ENCODE results near the gene GUK1. TPM values are rescaled to one million over a fixed set of nuclear protein-coding genes. Genes with fewer than 3 reads are reported as not detected.

The GUK1 gene, protein sequence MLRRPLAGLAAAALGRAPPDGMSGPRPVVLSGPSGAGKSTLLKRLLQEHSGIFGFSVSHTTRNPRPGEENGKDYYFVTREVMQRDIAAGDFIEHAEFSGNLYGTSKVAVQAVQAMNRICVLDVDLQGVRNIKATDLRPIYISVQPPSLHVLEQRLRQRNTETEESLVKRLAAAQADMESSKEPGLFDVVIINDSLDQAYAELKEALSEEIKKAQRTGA
- 100 to 1,000 TPM; 130 to 148 TPM for total RNA-seq

DNA sequence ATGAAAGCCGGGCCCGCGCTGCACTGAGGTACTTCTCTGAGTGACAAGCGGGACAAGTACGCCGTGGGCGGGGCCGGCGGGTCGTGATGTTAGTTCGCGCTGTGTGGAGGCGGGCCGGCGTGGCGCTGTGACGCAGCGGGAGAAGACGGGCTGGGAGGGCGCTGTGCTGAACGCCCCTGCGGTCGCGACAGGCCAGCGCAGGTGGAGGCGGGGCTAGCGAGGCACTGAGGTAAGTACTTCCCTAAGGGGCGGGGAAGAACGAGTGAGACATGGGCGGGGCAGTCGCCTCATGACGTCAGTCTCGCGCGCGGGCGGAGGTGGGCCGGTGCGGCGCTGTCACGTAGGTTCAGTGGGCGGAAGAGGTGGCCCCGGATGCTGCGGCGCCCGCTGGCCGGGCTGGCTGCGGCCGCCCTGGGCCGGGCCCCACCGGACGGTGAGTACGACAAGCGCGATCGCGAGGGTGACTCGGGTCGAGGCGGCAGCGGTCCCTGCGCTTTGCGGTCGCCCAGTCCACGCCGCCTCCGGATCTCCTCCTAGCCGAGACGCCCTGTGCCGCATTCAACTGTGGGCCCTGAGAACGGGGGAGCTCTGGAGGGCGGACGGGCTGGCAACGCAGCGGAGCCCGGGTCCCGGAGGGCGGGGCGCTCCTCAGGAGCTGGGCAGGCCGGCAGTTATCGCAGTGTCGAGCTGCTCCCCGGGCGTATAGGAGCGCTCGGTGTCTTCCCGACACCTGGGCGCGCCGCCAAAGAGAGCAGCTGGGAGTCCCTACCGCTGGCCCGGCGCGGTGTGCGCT is at the start of gene GUK1:
Gene GUK1, plus strand, starts transcription at position 349 of the 793 bp plus-strand sequence. Its CDS starts 24 bp downstream, at position 373.
- DNase-seq = peak; percentile 100
- H3K9me3 Mint-ChIP-seq = no peaks in the 10 kb centered on the region
- H3K4me1 Mint-ChIP-seq (ENCODE audit: low read depth) = peaks cover 35% of the 10 kb centered on the region
- ATAC-seq (replicated peaks in 1 of 2) = peak; percentile 91 to 92
- peak within 1 kb of the TSS; percentile 98 to 100 for H3K4me3 Mint-ChIP-seq
- peak within 1 kb of the TSS; percentile 97 for H3K27ac Mint-ChIP-seq
- H3K27me3 Mint-ChIP-seq (ENCODE audit: low read depth) = peaks cover 18% of the 10 kb centered on the region
- H3K36me3 Mint-ChIP-seq (ENCODE audit: insufficient read depth in 2 of 2) = peaks cover 3% of the 10 kb centered on the region in 2 donors

DNA sequence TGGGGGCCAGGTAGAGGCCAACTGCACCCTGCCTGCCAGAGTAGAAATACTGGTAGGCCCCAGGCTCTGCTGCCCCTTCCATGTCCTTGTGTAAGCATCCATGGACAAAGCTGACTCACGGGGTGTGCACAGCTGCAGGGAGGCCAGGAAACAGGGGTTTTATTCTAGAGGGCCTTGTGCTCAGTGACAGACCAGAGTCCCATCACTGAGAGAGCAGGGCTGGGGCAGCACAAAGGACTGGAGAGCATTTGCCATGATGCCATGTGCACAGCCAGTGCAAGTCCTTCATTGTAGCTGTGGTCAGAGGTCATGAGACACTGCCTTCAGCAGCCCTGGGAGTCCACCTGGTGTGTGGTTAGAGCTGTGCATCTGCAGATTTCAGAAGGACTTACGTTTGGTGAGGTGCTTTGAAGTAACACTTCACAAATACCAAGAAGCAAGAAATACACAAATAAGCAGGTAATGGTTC is 49.4 kb upstream of the GUK1 start:
- Mint-ChIP-seq H3K9me3 (peaks cover 0 to 7% of the 10 kb centered on the region in 2 donors), H3K36me3 (ENCODE audit: insufficient read depth in 2 of 2) (peaks cover 25 to 42% of the 10 kb centered on the region in 2 donors), H3K4me3 (peak overlapping the region; percentile 32 to 42), H3K27ac (peak overlapping the region; percentile 71), H3K4me1 (ENCODE audit: low read depth) (peaks cover 69% of the 10 kb centered on the region), H3K27me3 (ENCODE audit: low read depth) (no peaks in the 10 kb centered on the region)
- no peak for ATAC-seq (replicated peaks in 1 of 2)
- DNase-seq = no peak

DNA sequence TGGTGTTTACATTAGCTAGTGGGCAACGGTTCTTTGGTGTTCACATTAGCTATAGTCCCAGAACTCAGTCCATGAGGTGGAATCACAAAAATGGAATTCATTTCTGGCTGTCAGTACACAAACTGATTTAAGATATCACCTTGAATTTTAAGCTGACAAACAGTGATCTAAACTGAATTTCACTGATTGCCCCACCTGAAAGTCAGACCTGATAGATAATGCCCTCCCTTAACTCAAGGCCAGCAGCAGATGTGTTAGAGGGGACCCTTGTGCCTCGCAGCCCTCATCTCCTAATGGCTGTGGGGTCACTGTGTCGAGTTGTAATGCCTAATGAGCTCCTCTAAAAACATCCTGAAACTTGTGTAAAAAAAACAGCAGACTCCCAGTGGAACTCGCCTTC is 49.0 kb upstream of the GUK1 start:
- H3K9me3 Mint-ChIP-seq = peaks cover 0 to 7% of the 10 kb centered on the region in 2 donors
- no peak for DNase-seq
- H3K4me1 Mint-ChIP-seq (ENCODE audit: low read depth) = peaks cover 69% of the 10 kb centered on the region
- no peaks in the 10 kb centered on the region for H3K27me3 Mint-ChIP-seq (ENCODE audit: low read depth)
- H3K4me3 Mint-ChIP-seq = peak overlapping the region in 1 of 2 donors; percentile 53
- ATAC-seq (replicated peaks in 1 of 2) = no peak
- peaks cover 25 to 45% of the 10 kb centered on the region in 2 donors for H3K36me3 Mint-ChIP-seq (ENCODE audit: insufficient read depth in 2 of 2)
- peak overlapping the region; percentile 71 for H3K27ac Mint-ChIP-seq

DNA sequence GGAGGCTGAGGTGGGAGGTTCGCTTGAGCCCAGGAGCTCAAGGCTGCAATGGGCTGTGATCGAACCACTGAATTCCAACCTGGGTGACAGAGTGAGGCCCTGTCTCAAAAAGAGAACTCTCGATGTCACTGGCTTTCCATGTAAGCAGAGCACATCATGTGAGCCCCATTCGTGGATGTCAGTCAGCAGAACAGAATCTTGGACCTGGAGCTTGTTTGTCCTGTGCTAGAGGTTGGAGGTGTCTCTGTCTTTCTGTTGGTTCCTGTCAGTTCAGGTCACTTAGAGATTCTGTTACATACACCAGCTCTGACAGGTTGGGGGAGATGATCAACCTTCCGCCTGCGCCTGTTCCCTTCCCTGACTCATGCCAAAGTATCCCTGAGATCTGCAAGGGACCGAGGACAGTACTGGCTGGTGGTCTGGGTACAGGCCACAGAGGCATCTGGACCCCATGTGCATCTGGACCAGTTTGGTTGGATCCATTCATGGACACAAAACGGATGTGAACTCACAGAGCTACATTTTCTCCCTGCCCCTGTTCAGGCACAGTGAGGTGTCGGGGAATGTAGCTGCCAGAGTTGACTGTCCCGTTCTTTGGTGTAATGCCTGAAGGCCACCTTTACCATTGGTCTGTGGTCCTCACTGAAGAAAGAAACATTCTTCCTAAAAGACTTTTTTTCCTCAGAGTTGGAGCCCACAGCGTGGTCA is 47.6 kb upstream of the GUK1 start:
- DNase-seq (no peak), ATAC-seq (replicated peaks in 1 of 2) (no peak)
- Mint-ChIP-seq H3K27me3 (ENCODE audit: low read depth) (no peaks in the 10 kb centered on the region), H3K4me1 (ENCODE audit: low read depth) (peaks cover 58% of the 10 kb centered on the region), H3K27ac (no peak overlapping the region), H3K36me3 (ENCODE audit: insufficient read depth in 2 of 2) (peaks cover 25 to 46% of the 10 kb centered on the region in 2 donors), H3K4me3 (no peak overlapping the region), H3K9me3 (peaks cover 0 to 7% of the 10 kb centered on the region in 2 donors)

DNA sequence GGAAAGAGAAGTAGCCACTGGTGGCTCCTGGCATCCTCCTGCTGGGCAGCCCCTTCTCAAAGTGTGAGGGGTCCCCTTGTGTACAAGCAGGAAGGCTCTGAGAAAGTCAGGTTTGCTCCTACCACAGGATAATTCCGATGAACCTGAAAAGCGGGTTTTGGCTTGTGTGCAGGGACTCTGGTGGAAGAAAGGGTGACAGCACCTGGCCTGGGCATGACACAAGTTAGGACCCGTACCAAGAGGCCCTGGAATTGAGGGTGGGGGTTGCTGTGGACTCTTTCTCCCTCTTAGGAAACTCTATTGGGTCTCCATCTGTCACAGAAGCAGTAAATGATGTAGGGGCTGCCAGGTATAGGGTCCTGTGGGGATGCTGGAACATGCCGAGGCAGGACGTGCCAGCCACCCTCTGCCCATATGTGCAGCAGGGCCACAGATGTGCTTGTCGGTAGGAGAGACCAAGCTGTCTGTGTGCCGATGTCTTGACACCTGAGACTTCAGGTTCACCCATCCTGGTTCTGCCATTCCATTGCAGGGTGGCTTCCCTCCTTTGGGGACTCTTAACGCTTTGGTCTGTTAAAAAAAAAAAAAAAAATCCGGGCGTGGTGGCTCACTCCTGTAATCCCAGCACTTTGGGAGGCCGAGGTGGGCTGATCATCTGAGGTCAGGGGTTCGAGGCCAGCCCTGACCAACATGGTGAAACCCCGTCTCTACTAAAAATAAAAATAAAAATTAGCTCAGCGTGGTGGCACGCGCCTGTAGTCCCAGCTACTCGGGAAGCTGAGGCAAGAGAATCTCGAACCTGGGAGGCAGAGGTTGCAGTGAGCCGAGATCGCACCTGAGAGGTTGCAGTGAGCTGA is 46.8 kb upstream of the GUK1 start:
- no peak overlapping the region for H3K4me3 Mint-ChIP-seq
- H3K36me3 Mint-ChIP-seq (ENCODE audit: insufficient read depth in 2 of 2) = peaks cover 23 to 45% of the 10 kb centered on the region in 2 donors
- no peaks in the 10 kb centered on the region for H3K27me3 Mint-ChIP-seq (ENCODE audit: low read depth)
- H3K4me1 Mint-ChIP-seq (ENCODE audit: low read depth) = peaks cover 52% of the 10 kb centered on the region
- ATAC-seq (replicated peaks in 1 of 2) = no peak
- DNase-seq = no peak
- no peak overlapping the region for H3K27ac Mint-ChIP-seq
- peaks cover 0 to 7% of the 10 kb centered on the region in 2 donors for H3K9me3 Mint-ChIP-seq

DNA sequence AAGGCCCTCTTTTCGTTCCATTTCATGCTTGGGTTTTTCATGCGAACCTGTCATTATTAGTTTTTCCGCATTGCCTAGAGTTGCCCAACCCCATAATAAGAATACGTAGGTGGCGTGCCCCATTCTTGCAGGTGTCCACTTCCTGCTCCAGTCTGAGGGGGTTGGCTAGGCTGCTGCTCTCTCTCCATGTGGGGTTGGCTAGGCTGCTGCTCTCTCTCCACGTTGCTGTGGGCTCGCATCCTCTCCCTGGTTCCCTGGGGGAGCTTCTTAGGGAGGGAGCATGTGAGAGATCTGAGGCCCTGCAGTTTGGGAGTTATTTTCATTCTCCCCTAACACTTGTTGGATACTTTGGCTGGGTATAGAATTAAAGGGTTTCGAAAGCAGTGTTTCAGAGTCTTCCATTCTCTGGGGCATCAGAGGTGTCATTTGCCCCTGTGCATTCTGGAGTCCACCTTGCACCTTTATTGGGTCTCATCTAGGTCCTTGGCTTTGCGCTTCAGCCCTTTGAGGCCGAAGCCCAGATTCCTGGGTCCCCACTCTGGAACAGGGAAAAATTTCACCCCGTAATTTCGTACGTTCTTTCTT is 45.6 kb upstream of the GUK1 start:
- DNase-seq = no peak
- H3K9me3 Mint-ChIP-seq = peaks cover 0 to 7% of the 10 kb centered on the region in 2 donors
- no peaks in the 10 kb centered on the region for H3K27me3 Mint-ChIP-seq (ENCODE audit: low read depth)
- ATAC-seq (replicated peaks in 1 of 2) = no peak
- peaks cover 47% of the 10 kb centered on the region for H3K4me1 Mint-ChIP-seq (ENCODE audit: low read depth)
- H3K4me3 Mint-ChIP-seq = no peak overlapping the region
- peaks cover 21 to 48% of the 10 kb centered on the region in 2 donors for H3K36me3 Mint-ChIP-seq (ENCODE audit: insufficient read depth in 2 of 2)
- peak overlapping the region; percentile 74 for H3K27ac Mint-ChIP-seq

DNA sequence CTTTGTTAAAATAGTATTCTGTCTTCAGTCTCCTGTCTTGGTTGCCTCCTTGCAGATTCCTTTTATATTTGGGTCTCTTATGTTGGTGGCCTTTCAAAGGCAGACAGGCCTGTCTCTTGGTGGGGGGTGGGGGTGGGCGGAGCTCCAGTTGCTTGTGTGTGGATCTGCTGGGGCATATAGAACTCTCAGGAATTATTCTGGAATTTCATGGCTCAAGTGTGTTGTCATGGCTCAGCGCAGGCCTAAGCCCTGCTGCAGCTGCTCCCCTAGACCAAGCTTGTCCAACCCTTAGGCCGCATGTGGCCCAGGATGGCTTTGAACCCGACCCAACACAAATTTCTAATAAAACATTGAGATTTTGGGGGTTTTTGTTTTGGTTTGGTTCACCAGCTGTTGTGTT is 44.9 kb upstream of the GUK1 start:
- no peaks in the 10 kb centered on the region for H3K27me3 Mint-ChIP-seq (ENCODE audit: low read depth)
- peak overlapping the region in 1 of 2 donors; percentile 7 for H3K4me3 Mint-ChIP-seq
- peaks cover 46% of the 10 kb centered on the region for H3K4me1 Mint-ChIP-seq (ENCODE audit: low read depth)
- ATAC-seq (replicated peaks in 1 of 2) = no peak
- DNase-seq = no peak
- peaks cover 0 to 7% of the 10 kb centered on the region in 2 donors for H3K9me3 Mint-ChIP-seq
- peaks cover 21 to 47% of the 10 kb centered on the region in 2 donors for H3K36me3 Mint-ChIP-seq (ENCODE audit: insufficient read depth in 2 of 2)
- H3K27ac Mint-ChIP-seq = peak overlapping the region; percentile 74

DNA sequence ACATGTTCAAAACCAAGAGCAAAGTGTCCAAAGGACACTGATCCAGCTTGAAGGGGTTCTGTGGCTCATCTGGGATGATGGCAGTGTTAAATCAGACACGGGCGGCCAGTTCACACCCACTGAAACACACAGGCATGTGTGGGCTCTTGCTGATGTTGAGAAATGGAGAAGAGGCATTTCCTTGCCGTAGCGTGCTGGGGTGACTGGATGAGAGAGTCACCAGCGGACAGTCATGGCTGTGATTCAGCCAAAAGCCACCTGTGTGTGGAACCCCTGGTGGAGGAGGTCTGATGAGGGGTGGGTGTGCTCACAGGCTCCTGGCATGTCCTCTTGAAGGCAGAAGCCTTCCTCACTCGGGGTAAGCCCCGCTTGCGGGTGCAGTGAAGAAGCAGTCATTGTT is 44.1 kb upstream of the GUK1 start:
- DNase-seq = no peak
- H3K9me3 Mint-ChIP-seq = peaks cover 0 to 7% of the 10 kb centered on the region in 2 donors
- H3K36me3 Mint-ChIP-seq (ENCODE audit: insufficient read depth in 2 of 2) = peaks cover 21 to 47% of the 10 kb centered on the region in 2 donors

DNA sequence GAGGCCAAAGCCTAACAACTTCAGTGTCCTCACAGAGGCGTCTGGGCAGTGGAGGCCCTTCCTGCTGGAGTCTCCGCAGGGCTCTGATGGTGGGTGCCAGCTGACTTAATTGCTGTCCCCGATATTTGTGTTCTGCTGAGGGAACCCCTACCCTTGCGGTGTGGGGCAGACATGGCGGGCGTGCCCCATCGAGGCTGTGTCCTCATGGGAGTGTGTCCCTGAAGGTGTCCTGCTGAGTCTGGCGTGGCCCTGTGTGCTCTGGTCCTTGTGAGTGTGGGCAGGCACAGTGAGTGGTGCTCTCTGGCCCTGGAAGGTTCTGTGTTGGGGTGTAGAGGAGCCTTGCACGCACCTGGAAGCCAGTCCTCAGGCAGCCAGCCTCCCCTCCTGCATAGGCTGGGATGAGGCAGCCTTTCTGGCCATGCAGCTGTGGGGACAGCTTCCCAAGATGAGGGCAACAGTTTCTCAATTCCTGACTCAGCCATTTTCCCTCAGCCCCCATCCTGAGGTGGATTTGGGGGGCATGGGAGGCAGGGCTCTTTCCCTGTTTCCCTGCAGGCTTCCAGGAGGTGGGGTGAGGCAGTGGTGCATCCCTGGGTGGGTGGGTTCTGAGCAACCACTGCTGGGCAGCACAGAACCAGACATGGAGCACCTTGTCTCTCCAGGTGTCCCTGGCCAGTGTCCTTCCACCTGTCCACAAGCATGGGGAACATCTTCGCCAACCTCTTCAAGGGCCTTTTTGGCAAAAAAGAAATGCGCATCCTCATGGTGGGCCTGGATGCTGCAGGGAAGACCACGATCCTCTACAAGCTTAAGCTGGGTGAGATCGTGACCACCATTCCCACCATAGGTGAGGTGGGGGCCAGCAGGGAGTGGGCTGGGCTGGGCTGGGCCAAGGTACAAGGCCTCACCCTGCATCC is 43.4 kb upstream of the GUK1 start:
- DNase-seq = no peak
- no peak overlapping the region for H3K4me3 Mint-ChIP-seq
- H3K27me3 Mint-ChIP-seq (ENCODE audit: low read depth) = no peaks in the 10 kb centered on the region
- no peak overlapping the region for H3K27ac Mint-ChIP-seq
- H3K4me1 Mint-ChIP-seq (ENCODE audit: low read depth) = peaks cover 37% of the 10 kb centered on the region
- ATAC-seq (replicated peaks in 1 of 2) = no peak
- H3K36me3 Mint-ChIP-seq (ENCODE audit: insufficient read depth in 2 of 2) = peaks cover 20 to 42% of the 10 kb centered on the region in 2 donors
- H3K9me3 Mint-ChIP-seq = peaks cover 0 to 7% of the 10 kb centered on the region in 2 donors

More for the DNA sequence above, 44.1 kb upstream of the GUK1 start:
- Mint-ChIP-seq H3K27me3 (ENCODE audit: low read depth) (no peaks in the 10 kb centered on the region), H3K4me3 (no peak overlapping the region), H3K27ac (no peak overlapping the region), H3K4me1 (ENCODE audit: low read depth) (peaks cover 39% of the 10 kb centered on the region)
- no peak for ATAC-seq (replicated peaks in 1 of 2)

DNA sequence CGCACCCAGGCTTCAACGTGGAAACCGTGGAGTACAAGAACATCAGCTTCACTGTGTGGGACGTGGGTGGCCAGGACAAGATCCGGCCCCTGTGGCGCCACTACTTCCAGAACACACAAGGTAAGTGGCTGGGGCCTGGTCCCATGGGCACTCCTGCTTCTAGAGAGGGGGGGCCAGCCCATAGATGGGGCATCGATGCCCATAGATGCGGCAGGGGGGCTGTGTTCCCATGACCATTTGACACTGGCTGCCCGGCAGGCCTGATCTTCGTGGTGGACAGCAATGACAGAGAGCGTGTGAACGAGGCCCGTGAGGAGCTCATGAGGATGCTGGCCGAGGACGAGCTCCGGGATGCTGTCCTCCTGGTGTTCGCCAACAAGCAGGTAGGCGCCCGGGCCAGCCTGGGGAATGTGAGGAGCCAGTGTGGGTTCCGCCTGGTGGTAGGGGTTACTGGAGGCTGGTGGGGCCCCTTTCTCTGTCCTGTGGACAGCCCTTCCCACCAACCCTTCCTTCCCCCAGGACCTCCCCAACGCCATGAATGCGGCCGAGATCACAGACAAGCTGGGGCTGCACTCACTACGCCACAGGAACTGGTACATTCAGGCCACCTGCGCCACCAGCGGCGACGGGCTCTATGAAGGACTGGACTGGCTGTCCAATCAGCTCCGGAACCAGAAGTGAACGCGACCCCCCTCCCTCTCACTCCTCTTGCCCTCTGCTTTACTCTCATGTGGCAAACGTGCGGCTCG is 42.6 kb upstream of the GUK1 start:
- DNase-seq = no peak

More for the DNA sequence above, 42.6 kb upstream of the GUK1 start:
- Mint-ChIP-seq H3K27ac (no peak overlapping the region), H3K4me1 (ENCODE audit: low read depth) (peaks cover 33% of the 10 kb centered on the region), H3K27me3 (ENCODE audit: low read depth) (no peaks in the 10 kb centered on the region), H3K9me3 (peaks cover 0 to 7% of the 10 kb centered on the region in 2 donors), H3K4me3 (no peak overlapping the region), H3K36me3 (ENCODE audit: insufficient read depth in 2 of 2) (peaks cover 19 to 37% of the 10 kb centered on the region in 2 donors)
- ATAC-seq (replicated peaks in 1 of 2) = no peak

Data from activated T-cell treated with anti-CD3 and anti-CD28 coated beads, Interleukin-2, amount 50 U/mL, for 72 hours (primary cell).